GM18868 (cell line): ENCODE measurements around the gene PRR12.
A peak's percentile ranks its signal among the peaks of the same experiment; 100 is the strongest.

ENCODE experiments used
- ATAC-seq: cut with Tn5 transposase; IDR thresholded peaks from one replicate; pipeline ENCODE4 v1.9.1; 2021; ENCODE audit warnings: mild to moderate bottlenecking, moderate library complexity; ENCODE audit not compliant: unreplicated experiment

Gene PRR12

GRCh38 chr19:49664171-49665035 is 73.4 kb downstream of the PRR12 start:
- ATAC-seq: no peak

DNA sequence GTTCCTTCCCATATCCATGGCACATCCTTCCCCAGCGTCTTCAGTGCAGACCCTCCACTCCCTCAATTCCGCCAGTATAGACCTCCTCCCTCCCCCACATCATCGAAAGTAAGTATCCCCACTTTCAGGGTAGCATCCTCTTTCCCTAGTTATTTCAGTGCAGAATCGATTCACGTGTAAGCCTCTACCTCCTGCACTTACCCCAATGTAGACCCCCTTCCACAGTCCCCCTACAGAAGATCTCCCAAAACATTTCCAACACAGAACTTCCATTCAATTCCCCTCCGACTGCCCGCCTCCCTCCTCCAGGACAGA is 74.0 kb downstream of the PRR12 start:
- ATAC-seq: no peak

DNA sequence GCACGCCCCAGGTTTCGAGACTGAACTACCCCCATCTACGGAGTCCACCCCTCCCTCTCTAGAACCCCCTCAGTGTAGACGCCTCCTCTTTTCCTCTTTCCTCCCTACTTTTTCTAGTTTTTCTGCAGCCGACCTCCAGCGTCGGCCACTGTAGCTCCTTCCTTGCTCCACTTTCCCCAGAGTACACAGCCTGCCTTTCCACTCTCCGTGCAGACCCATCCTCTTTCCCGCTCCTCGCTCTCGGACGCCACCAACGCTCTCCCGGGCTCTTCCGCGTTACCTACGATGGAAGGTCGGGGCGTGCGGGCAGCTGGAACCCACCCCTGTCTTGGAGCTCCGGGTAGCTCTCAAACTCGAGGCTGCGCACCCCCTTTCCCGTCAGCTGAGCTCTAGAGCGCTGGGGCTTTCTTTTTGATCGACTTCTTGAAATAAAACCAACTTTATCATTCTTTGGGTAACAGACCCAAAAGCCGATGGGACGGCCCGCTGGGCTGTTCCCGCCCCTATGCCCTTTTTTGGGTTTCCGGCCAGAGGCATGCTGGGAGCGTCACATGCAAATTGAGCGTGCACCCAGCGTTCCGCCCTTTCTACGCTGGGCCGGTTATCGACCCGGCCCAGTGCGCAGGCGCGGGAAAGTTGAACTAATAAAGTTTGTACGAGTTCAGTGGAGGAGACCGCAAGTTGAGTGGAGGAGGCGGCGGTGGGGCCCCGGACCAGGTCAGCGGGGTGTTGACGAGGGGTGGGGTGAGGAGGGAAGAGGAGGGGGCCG is 74.6 kb downstream of the PRR12 start, which contains the start of the genes BCL2L12 and IRF3:
Gene BCL2L12 (plus strand): TSS at position 583 of the 769 bp plus-strand sequence. CDS start 760 bp downstream, outside the sequence.
Gene IRF3 (minus strand): TSS at position 507 of the 769 bp plus-strand sequence. CDS start 1,019 bp downstream, outside the sequence.
- ATAC-seq: peak; percentile 79

DNA sequence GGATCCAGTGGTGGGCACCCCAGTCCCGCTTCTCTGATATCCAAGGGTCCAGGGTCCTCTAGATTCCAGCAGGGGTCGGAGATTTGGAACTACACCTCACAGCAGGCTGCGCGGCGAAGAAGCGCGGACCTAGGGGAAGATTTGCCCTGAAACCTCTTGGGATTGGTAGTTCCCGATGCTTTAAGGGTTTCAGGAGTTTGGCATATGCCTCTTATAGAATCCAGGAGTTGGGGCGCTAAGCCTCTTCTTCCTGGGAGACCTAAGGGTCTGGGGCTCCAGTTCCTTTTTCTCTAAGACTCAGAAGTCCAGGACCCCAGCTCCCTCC is 75.1 kb downstream of the PRR12 start:
- ATAC-seq: no peak

- no peak for ATAC-seq
Measured at GRCh38 chr19:49667473-49667872, 76.5 kb downstream of the PRR12 start.

- ATAC-seq: no peak
Measured at GRCh38 chr19:49669516-49669915, 78.5 kb downstream of the PRR12 start.

- ATAC-seq: no peak
Measured at GRCh38 chr19:49672131-49672919, 81.3 kb downstream of the PRR12 start.
